Fibroblast of villous mesenchyme (primary cell): ENCODE data around the gene CCDC154. TPM values are rescaled to one million over a fixed set of nuclear protein-coding genes. Genes with fewer than 3 reads are reported as not detected.

Experiments
- DNase-seq: peaks from one replicate; pipeline ENCODE4 v3.0.0-alpha.2; 2010; ENCODE audit warnings: low read depth
- H3K4me3 ChIP-seq: 2 replicates; pipeline ENCODE4 v1.5.1; 2011; ENCODE audit warnings: low read depth, mild to moderate bottlenecking, low read length
- CTCF ChIP-seq: IDR thresholded peaks from 2 replicates; pipeline ENCODE4 v1.5.1; 2012; ENCODE audit warnings: low read depth, mild to moderate bottlenecking, low read length; ENCODE audit not compliant: insufficient read depth
- total RNA-seq: library from RNA; depleted of rRNA; stranded (reverse); fragments of >200 nt; gene quantifications from 2 replicates; pipeline ENCODE4 v1.2.3, GENCODE V29; 2012

CCDC154 gene
- total RNA-seq, 1 donor = under 0.01 TPM

GRCh38 chr16:1458336-1458976 is 14.1 kb upstream of the CCDC154 start:
- DNase-seq = no peak
- H3K4me3 ChIP-seq = no peak overlapping the region

GRCh38 chr16:1457489-1458245 is 13.3 kb upstream of the CCDC154 start:
- no peak for TF ChIP-seq CTCF
- H3K4me3 ChIP-seq = no peak overlapping the region
- DNase-seq = no peak

More at GRCh38 chr16:1458336-1458976, 14.1 kb upstream of the CCDC154 start:
- TF ChIP-seq CTCF = no peak

GRCh38 chr16:1456951-1457350 is 12.6 kb upstream of the CCDC154 start:
- DNase-seq = no peak
- no peak overlapping the region for H3K4me3 ChIP-seq
- TF ChIP-seq CTCF = no peak

GRCh38 chr16:1455190-1456171 is 11.1 kb upstream of the CCDC154 start:
- no peak overlapping the region for H3K4me3 ChIP-seq

GRCh38 chr16:1454561-1454960 is 10.2 kb upstream of the CCDC154 start:
- H3K4me3 ChIP-seq = no peak overlapping the region
- no peak for TF ChIP-seq CTCF
- DNase-seq = no peak

More at GRCh38 chr16:1455190-1456171, 11.1 kb upstream of the CCDC154 start:
- TF ChIP-seq CTCF = no peak
- no peak for DNase-seq

GRCh38 chr16:1453316-1453715 is 9.0 kb upstream of the CCDC154 start:
- no peak for DNase-seq
- TF ChIP-seq CTCF = no peak

More at GRCh38 chr16:1453316-1453715, 9.0 kb upstream of the CCDC154 start:
- H3K4me3 ChIP-seq = no peak overlapping the region
